ENCODE data around the gene KLHL29.

KLHL29 gene

GRCh38 chr2:23677836-23678235 lies 292.9 kb downstream of the KLHL29 start:
- no CpG with 5 or more reads among the region's 2 CpGs for WGBS (ENCODE audit: extremely low coverage, insufficient coverage, insufficient read length)
- H3K14ac ChIP-seq (ENCODE audit: low read length) = no peak overlapping the region
- H3K4ac ChIP-seq (ENCODE audit: low read depth, low read length) = no peak overlapping the region
- H2BK120ac ChIP-seq (ENCODE audit: insufficient read depth, low read length, poor library complexity) = no peak overlapping the region
- H3K23ac ChIP-seq (ENCODE audit: low read length) = no peak overlapping the region
- H3K79me1 ChIP-seq (ENCODE audit: low read length) = no peaks in the 10 kb centered on the region
- no peak overlapping the region for H2AK5ac ChIP-seq (ENCODE audit: low read length)
- H4K8ac ChIP-seq (ENCODE audit: low read depth, low read length) = no peak overlapping the region
- no peaks in the 10 kb centered on the region for H3K4me1 ChIP-seq (ENCODE audit: control insufficient read depth in 1 of 2, insufficient read depth in 2 of 2, low read length in 2 of 2)
- H2AFZ ChIP-seq (ENCODE audit: insufficient read depth, low read length, poor library complexity) = no peak overlapping the region
- peaks cover 4% of the 10 kb centered on the region for H3K9me3 ChIP-seq (ENCODE audit: insufficient read depth, low read depth, low read length)
- H3K27ac ChIP-seq (ENCODE audit: low read depth, low read length) = no peak overlapping the region
- H3K18ac ChIP-seq (ENCODE audit: low read length) = no peak overlapping the region
- no peaks in the 10 kb centered on the region for H3K36me3 ChIP-seq (ENCODE audit: control insufficient read depth in 1 of 2, insufficient read depth in 2 of 2, low read length in 2 of 2)
- no peaks in the 10 kb centered on the region for H3K27me3 ChIP-seq (ENCODE audit: insufficient read depth, low read length)
- no peak overlapping the region for H3K9ac ChIP-seq (ENCODE audit: low read length)
- no peak for DNase-seq
- H4K91ac ChIP-seq (ENCODE audit: low read depth, low read length) = no peak overlapping the region
- no peaks in the 10 kb centered on the region for H3K79me2 ChIP-seq (ENCODE audit: control insufficient read depth, insufficient read depth, low read length, poor library complexity)
- H2BK12ac ChIP-seq (ENCODE audit: low read length) = no peak overlapping the region
- H3K4me3 ChIP-seq (ENCODE audit: low read depth, low read length) = no peak overlapping the region
- no peak overlapping the region for H4K12ac ChIP-seq (ENCODE audit: low read depth, low read length)
- no peak overlapping the region for H3K4me2 ChIP-seq (ENCODE audit: low read length)
- no peak overlapping the region for H2BK5ac ChIP-seq (ENCODE audit: low read depth, low read length, poor library complexity)

DNA sequence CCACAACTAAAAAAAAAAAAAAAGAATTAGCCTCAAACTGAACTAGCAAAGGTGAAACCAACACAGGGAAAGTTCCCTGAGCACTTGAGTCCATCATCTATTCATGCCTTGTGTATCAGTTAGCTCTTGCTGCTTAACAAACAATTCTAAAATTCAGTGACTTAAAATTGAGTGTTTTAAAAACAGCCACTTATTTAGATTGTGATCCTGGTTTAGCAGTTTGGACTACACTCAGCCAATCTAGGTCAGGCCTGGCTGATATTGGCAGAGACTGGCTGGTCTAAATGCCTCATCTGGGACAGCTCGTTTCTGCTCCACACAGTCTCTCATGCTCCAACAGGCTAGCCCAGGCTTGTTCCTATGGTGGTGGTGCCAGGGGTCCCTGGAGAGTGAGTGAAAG lies 294.1 kb downstream of the KLHL29 start:
- H3K14ac ChIP-seq (ENCODE audit: low read length) = no peak overlapping the region
- H3K36me3 ChIP-seq (ENCODE audit: control insufficient read depth in 1 of 2, insufficient read depth in 2 of 2, low read length in 2 of 2) = no peaks in the 10 kb centered on the region
- H3K79me1 ChIP-seq (ENCODE audit: low read length) = no peaks in the 10 kb centered on the region
- DNase-seq = no peak
- no peak overlapping the region for H3K18ac ChIP-seq (ENCODE audit: low read length)
- WGBS (ENCODE audit: extremely low coverage, insufficient coverage, insufficient read length) = no CpG with 5 or more reads among the region's 1 CpG
- H3K9me3 ChIP-seq (ENCODE audit: insufficient read depth, low read depth, low read length) = peaks cover 2% of the 10 kb centered on the region
- no peak overlapping the region for H2BK12ac ChIP-seq (ENCODE audit: low read length)
- no peak overlapping the region for H3K4me2 ChIP-seq (ENCODE audit: low read length)
- no peak overlapping the region for H4K8ac ChIP-seq (ENCODE audit: low read depth, low read length)
- H3K79me2 ChIP-seq (ENCODE audit: control insufficient read depth, insufficient read depth, low read length, poor library complexity) = no peaks in the 10 kb centered on the region
- no peaks in the 10 kb centered on the region for H3K27me3 ChIP-seq (ENCODE audit: insufficient read depth, low read length)
- no peak overlapping the region for H4K91ac ChIP-seq (ENCODE audit: low read depth, low read length)
- no peak overlapping the region for H2AFZ ChIP-seq (ENCODE audit: insufficient read depth, low read length, poor library complexity)
- H3K23ac ChIP-seq (ENCODE audit: low read length) = no peak overlapping the region
- H3K9ac ChIP-seq (ENCODE audit: low read length) = no peak overlapping the region
- no peak overlapping the region for H3K4me3 ChIP-seq (ENCODE audit: low read depth, low read length)
- no peaks in the 10 kb centered on the region for H3K4me1 ChIP-seq (ENCODE audit: control insufficient read depth in 1 of 2, insufficient read depth in 2 of 2, low read length in 2 of 2)
- H4K12ac ChIP-seq (ENCODE audit: low read depth, low read length) = no peak overlapping the region
- no peak overlapping the region for H2AK5ac ChIP-seq (ENCODE audit: low read length)
- H2BK120ac ChIP-seq (ENCODE audit: insufficient read depth, low read length, poor library complexity) = no peak overlapping the region
- H3K4ac ChIP-seq (ENCODE audit: low read depth, low read length) = no peak overlapping the region
- no peak overlapping the region for H2BK5ac ChIP-seq (ENCODE audit: low read depth, low read length, poor library complexity)
- H3K27ac ChIP-seq (ENCODE audit: low read depth, low read length) = no peak overlapping the region

GRCh38 chr2:23680951-23681350 lies 296.0 kb downstream of the KLHL29 start:
- Histone ChIP-seq H3K79me1 (ENCODE audit: low read length) (no peaks in the 10 kb centered on the region), H3K4ac (ENCODE audit: low read depth, low read length) (no peak overlapping the region), H4K91ac (ENCODE audit: low read depth, low read length) (no peak overlapping the region), H2AFZ (ENCODE audit: insufficient read depth, low read length, poor library complexity) (no peak overlapping the region), H3K18ac (ENCODE audit: low read length) (no peak overlapping the region), H2AK5ac (ENCODE audit: low read length) (no peak overlapping the region), H3K27me3 (ENCODE audit: insufficient read depth, low read length) (no peaks in the 10 kb centered on the region), H3K9ac (ENCODE audit: low read length) (no peak overlapping the region), H3K23ac (ENCODE audit: low read length) (no peak overlapping the region), H2BK12ac (ENCODE audit: low read length) (no peak overlapping the region), H4K12ac (ENCODE audit: low read depth, low read length) (no peak overlapping the region), H3K36me3 (ENCODE audit: control insufficient read depth in 1 of 2, insufficient read depth in 2 of 2, low read length in 2 of 2) (peaks cover 0 to 2% of the 10 kb centered on the region in 2 experiments), H3K4me3 (ENCODE audit: low read depth, low read length) (no peak overlapping the region), H2BK120ac (ENCODE audit: insufficient read depth, low read length, poor library complexity) (no peak overlapping the region), H3K4me2 (ENCODE audit: low read length) (no peak overlapping the region), H3K4me1 (ENCODE audit: control insufficient read depth in 1 of 2, insufficient read depth in 2 of 2, low read length in 2 of 2) (no peaks in the 10 kb centered on the region), H2BK5ac (ENCODE audit: low read depth, low read length, poor library complexity) (no peak overlapping the region), H3K14ac (ENCODE audit: low read length) (no peak overlapping the region), H4K8ac (ENCODE audit: low read depth, low read length) (no peak overlapping the region), H3K9me3 (ENCODE audit: insufficient read depth, low read depth, low read length) (peaks cover 2% of the 10 kb centered on the region), H3K27ac (ENCODE audit: low read depth, low read length) (no peak overlapping the region), H3K79me2 (ENCODE audit: control insufficient read depth, insufficient read depth, low read length, poor library complexity) (no peaks in the 10 kb centered on the region)
- no peak for DNase-seq
- no CpG with 5 or more reads among the region's 8 CpGs for WGBS (ENCODE audit: extremely low coverage, insufficient coverage, insufficient read length)

- H3K27ac ChIP-seq (ENCODE audit: low read depth, low read length) = no peak overlapping the region
- no peak overlapping the region for H2BK5ac ChIP-seq (ENCODE audit: low read depth, low read length, poor library complexity)
- H3K14ac ChIP-seq (ENCODE audit: low read length) = no peak overlapping the region
- H4K91ac ChIP-seq (ENCODE audit: low read depth, low read length) = no peak overlapping the region
- no peak overlapping the region for H3K4ac ChIP-seq (ENCODE audit: low read depth, low read length)
- H4K12ac ChIP-seq (ENCODE audit: low read depth, low read length) = no peak overlapping the region
- H3K36me3 ChIP-seq (ENCODE audit: control insufficient read depth in 1 of 2, insufficient read depth in 2 of 2, low read length in 2 of 2) = peaks cover 2 to 4% of the 10 kb centered on the region in 2 experiments
- no peak overlapping the region for H2BK120ac ChIP-seq (ENCODE audit: insufficient read depth, low read length, poor library complexity)
- no peak overlapping the region for H3K18ac ChIP-seq (ENCODE audit: low read length)
- H3K23ac ChIP-seq (ENCODE audit: low read length) = no peak overlapping the region
- H3K4me2 ChIP-seq (ENCODE audit: low read length) = no peak overlapping the region
- no peaks in the 10 kb centered on the region for H3K27me3 ChIP-seq (ENCODE audit: insufficient read depth, low read length)
- H4K8ac ChIP-seq (ENCODE audit: low read depth, low read length) = no peak overlapping the region
- no CpG with 5 or more reads among the region's 15 CpGs for WGBS (ENCODE audit: extremely low coverage, insufficient coverage, insufficient read length)
- no peak overlapping the region for H2AK5ac ChIP-seq (ENCODE audit: low read length)
- no peaks in the 10 kb centered on the region for H3K79me2 ChIP-seq (ENCODE audit: control insufficient read depth, insufficient read depth, low read length, poor library complexity)
- DNase-seq = no peak
- no peak overlapping the region for H3K4me3 ChIP-seq (ENCODE audit: low read depth, low read length)
- H3K9ac ChIP-seq (ENCODE audit: low read length) = no peak overlapping the region
- H3K9me3 ChIP-seq (ENCODE audit: insufficient read depth, low read depth, low read length) = peaks cover 2% of the 10 kb centered on the region
- no peaks in the 10 kb centered on the region for H3K79me1 ChIP-seq (ENCODE audit: low read length)
- no peak overlapping the region for H2AFZ ChIP-seq (ENCODE audit: insufficient read depth, low read length, poor library complexity)
- H2BK12ac ChIP-seq (ENCODE audit: low read length) = no peak overlapping the region
- no peaks in the 10 kb centered on the region for H3K4me1 ChIP-seq (ENCODE audit: control insufficient read depth in 1 of 2, insufficient read depth in 2 of 2, low read length in 2 of 2)
Measured at GRCh38 chr2:23681356-23682140, 296.6 kb downstream of the KLHL29 start.
